ENCODE results near the gene RNASEH2B. TPM values are rescaled to one million over a fixed set of nuclear protein-coding genes. Genes with fewer than 3 reads are reported as not detected.

The RNASEH2B gene
- total and polyA plus RNA-seq, 9 donors, result 27.5 to 88.7 (median 55.0) TPM

DNA sequence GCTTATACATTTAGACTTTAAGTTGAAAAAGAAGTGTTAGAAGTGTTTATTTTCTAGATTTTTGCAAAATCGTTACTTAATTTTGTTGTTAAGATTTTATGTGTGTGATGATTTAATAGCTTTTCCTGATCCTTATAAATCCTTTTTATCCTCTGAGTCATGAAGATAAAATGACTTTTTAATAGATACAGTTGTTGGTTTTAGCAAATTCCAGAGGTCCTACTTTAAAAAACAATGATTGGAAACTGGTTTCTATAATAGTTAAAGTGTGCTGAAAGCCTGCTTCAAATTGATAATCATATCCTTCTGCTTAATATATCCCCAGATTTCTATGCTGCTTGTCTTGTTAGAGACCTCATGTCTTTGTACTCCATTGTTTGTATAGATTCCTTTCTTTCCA is 39.0 kb downstream of the RNASEH2B start:
- intact Hi-C loops (cut with DNase I), result no loop called here
- H3K27ac ChIP-seq, result no peak overlapping the region

GRCh38 chr13:50950849-50951248 is 41.3 kb downstream of the RNASEH2B start:
- Histone ChIP-seq H3K27ac (no peak overlapping the region), H3K36me3 (no peaks in the 10 kb centered on the region), H3K27me3 (no peaks in the 10 kb centered on the region), H3K9me3 (no peaks in the 10 kb centered on the region), H3K4me3 (no peak overlapping the region), H3K4me1 (ENCODE audit: insufficient read depth) (no peaks in the 10 kb centered on the region)
- intact Hi-C loops (cut with DNase I), result no loop called here
- DNase-seq, result no peak
- 46 to 64% (median 60%) methylated on average over 3 of the region's 3 CpGs for WGBS, 3 donors
- TF ChIP-seq POLR2A (IDR thresholded peaks at IDR 0.05) (no peak), EP300 (IDR thresholded peaks at IDR 0.05) (no peak), CTCF (IDR thresholded peaks at IDR 0.05) (no peak)

More for the DNA sequence above, 39.0 kb downstream of the RNASEH2B start:
- TF ChIP-seq POLR2A (IDR thresholded peaks at IDR 0.05) (no peak), CTCF (IDR thresholded peaks at IDR 0.05) (no peak), EP300 (IDR thresholded peaks at IDR 0.05) (no peak)
- no peaks in the 10 kb centered on the region for H3K9me3 ChIP-seq
- 30 to 50% (median 46%) methylated on average over 1 of the region's 1 CpG for WGBS, 3 donors
- H3K4me3 ChIP-seq, result no peak overlapping the region
- no peaks in the 10 kb centered on the region for H3K36me3 ChIP-seq
- no peaks in the 10 kb centered on the region for H3K27me3 ChIP-seq
- H3K4me1 ChIP-seq (ENCODE audit: insufficient read depth), result no peaks in the 10 kb centered on the region
- DNase-seq, result no peak

DNA sequence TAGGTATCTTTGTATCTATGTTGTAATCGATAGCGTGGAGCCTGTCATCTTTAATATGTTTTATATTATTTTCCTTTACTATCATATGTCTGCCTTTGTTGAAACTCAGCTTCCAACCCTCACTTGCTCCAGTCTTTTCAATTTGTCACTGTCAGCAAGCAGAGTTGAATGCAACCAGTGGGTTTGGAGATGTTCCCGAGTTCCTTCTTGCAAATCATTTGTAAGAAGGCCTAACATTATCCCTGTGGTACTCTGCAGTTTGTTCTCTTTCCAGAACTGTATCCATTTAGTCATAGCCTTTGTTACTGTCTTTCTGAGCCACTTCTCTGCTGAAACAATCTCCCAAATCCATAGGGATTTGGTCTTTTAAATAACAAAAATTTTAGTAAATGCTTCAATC is 41.8 kb downstream of the RNASEH2B start:
- no peak overlapping the region for H3K27ac ChIP-seq
- no peaks in the 10 kb centered on the region for H3K9me3 ChIP-seq
- 70 to 96% (median 93%) methylated on average over 3 of the region's 3 CpGs for WGBS, 3 donors
- no peaks in the 10 kb centered on the region for H3K36me3 ChIP-seq
- intact Hi-C loops (cut with DNase I), result no loop called here
- no peak for DNase-seq
- H3K27me3 ChIP-seq, result no peaks in the 10 kb centered on the region
- no peak for TF ChIP-seq POLR2A (IDR thresholded peaks at IDR 0.05)
- no peak for TF ChIP-seq EP300 (IDR thresholded peaks at IDR 0.05)
- no peak for TF ChIP-seq CTCF (IDR thresholded peaks at IDR 0.05)
- no peaks in the 10 kb centered on the region for H3K4me1 ChIP-seq (ENCODE audit: insufficient read depth)
- H3K4me3 ChIP-seq, result no peak overlapping the region

- H3K27me3 ChIP-seq, result no peaks in the 10 kb centered on the region
- no peak overlapping the region for H3K4me3 ChIP-seq
- TF ChIP-seq EP300 (IDR thresholded peaks at IDR 0.05) (no peak), CTCF (IDR thresholded peaks at IDR 0.05) (no peak), POLR2A (IDR thresholded peaks at IDR 0.05) (no peak)
- no peak overlapping the region for H3K27ac ChIP-seq
- intact Hi-C loops (cut with DNase I), result no loop called here
- no peaks in the 10 kb centered on the region for H3K9me3 ChIP-seq
- WGBS, 3 donors, result 93 to 96% (median 94%) methylated on average over 4 of the region's 4 CpGs
- no peaks in the 10 kb centered on the region for H3K4me1 ChIP-seq (ENCODE audit: insufficient read depth)
- no peak for DNase-seq
- no peaks in the 10 kb centered on the region for H3K36me3 ChIP-seq
These were observed 45.6 kb downstream of the RNASEH2B start for GRCh38 chr13:50955241-50955640.

- Histone ChIP-seq H3K9me3 (no peaks in the 10 kb centered on the region), H3K27me3 (no peaks in the 10 kb centered on the region), H3K4me1 (ENCODE audit: insufficient read depth) (no peaks in the 10 kb centered on the region), H3K27ac (no peak overlapping the region), H3K36me3 (no peaks in the 10 kb centered on the region), H3K4me3 (no peak overlapping the region)
- no peak for DNase-seq
- 95 to 97% (median 95%) methylated on average over 1 of the region's 1 CpG for WGBS, 3 donors
- TF ChIP-seq EP300 (IDR thresholded peaks at IDR 0.05) (no peak), CTCF (IDR thresholded peaks at IDR 0.05) (no peak), POLR2A (IDR thresholded peaks at IDR 0.05) (no peak)
- intact Hi-C loops (cut with DNase I), result no loop called here
These were observed 46.2 kb downstream of the RNASEH2B start for GRCh38 chr13:50955798-50956197.

Measured in ovary (tissue), 9 donors.